ENCODE measurements around the gene MOGAT2. TPM values are rescaled to one million over a fixed set of nuclear protein-coding genes. Genes with fewer than 3 reads are reported as not detected.

MOGAT2 gene
- total RNA-seq, 2 donors from 2014 or later, result not detected

- no peaks in the 10 kb centered on the region for H3K9me3 ChIP-seq
- DNase-seq (ENCODE audit: low spot score), result no peak
- H3K4me3 ChIP-seq, result no peak overlapping the region
- TF ChIP-seq, protein P1, sequence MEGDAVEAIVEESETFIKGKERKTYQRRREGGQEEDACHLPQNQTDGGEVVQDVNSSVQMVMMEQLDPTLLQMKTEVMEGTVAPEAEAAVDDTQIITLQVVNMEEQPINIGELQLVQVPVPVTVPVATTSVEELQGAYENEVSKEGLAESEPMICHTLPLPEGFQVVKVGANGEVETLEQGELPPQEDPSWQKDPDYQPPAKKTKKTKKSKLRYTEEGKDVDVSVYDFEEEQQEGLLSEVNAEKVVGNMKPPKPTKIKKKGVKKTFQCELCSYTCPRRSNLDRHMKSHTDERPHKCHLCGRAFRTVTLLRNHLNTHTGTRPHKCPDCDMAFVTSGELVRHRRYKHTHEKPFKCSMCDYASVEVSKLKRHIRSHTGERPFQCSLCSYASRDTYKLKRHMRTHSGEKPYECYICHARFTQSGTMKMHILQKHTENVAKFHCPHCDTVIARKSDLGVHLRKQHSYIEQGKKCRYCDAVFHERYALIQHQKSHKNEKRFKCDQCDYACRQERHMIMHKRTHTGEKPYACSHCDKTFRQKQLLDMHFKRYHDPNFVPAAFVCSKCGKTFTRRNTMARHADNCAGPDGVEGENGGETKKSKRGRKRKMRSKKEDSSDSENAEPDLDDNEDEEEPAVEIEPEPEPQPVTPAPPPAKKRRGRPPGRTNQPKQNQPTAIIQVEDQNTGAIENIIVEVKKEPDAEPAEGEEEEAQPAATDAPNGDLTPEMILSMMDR (IDR thresholded peaks at IDR 0.05), result peak; percentile 96
- ATAC-seq (ENCODE audit: insufficient number of reproducible peaks, low FRiP score, low read depth), result peak; percentile 35
- H3K27me3 ChIP-seq (replicated peaks; ENCODE audit: insufficient read depth), result no peaks in the 10 kb centered on the region
- H3K4me1 ChIP-seq (ENCODE audit: control insufficient read depth in 1 of 2, low read depth in 2 of 2), result no peaks in the 10 kb centered on the region
- H3K36me3 ChIP-seq, result no peaks in the 10 kb centered on the region
- no peak overlapping the region for H3K27ac ChIP-seq
Observed at GRCh38 chr11:75706260-75706729, 11.3 kb upstream of the MOGAT2 start.

DNA sequence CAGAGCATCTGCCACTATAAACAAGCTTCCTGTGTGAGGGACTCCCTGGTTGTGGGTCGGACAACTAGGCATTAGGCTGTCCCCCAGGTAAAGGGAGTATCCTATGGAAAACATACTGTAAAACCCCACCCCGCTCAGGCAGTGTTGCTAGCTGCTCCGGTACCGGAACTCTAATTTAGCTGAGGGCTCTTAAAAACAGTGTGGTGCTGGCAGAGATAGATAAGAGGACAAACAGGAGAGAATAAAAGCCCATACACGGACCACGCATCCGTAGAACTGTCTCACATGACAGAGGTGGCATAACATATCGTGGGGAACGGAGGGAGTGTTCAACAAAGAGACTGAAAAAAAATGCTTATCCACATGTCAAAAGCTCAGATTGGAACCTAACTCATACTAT is 3.4 kb upstream of the MOGAT2 start:
- DNase-seq (ENCODE audit: low spot score) (no peak), ATAC-seq (ENCODE audit: insufficient number of reproducible peaks, low FRiP score, low read depth) (no peak)
- Histone ChIP-seq H3K27me3 (replicated peaks; ENCODE audit: insufficient read depth) (no peaks in the 10 kb centered on the region), H3K4me1 (ENCODE audit: control insufficient read depth in 1 of 2, low read depth in 2 of 2) (peaks cover 0 to 12% of the 10 kb centered on the region in 2 donors), H3K36me3 (no peaks in the 10 kb centered on the region), H3K4me3 (no peak overlapping the region), H3K9me3 (no peaks in the 10 kb centered on the region), H3K27ac (no peak overlapping the region)
- TF ChIP-seq, protein P1 (IDR thresholded peaks at IDR 0.05), result no peak

GRCh38 chr11:75715688-75716087 is 1.9 kb upstream of the MOGAT2 start:
- no peak overlapping the region for H3K4me3 ChIP-seq
- H3K4me1 ChIP-seq (ENCODE audit: control insufficient read depth in 1 of 2, low read depth in 2 of 2), result peaks cover 0 to 19% of the 10 kb centered on the region in 2 donors
- H3K9me3 ChIP-seq, result no peaks in the 10 kb centered on the region
- no peaks in the 10 kb centered on the region for H3K27me3 ChIP-seq (replicated peaks; ENCODE audit: insufficient read depth)
- ATAC-seq (ENCODE audit: insufficient number of reproducible peaks, low FRiP score, low read depth) (no peak), DNase-seq (ENCODE audit: low spot score) (no peak)
- no peaks in the 10 kb centered on the region for H3K36me3 ChIP-seq
- TF ChIP-seq, protein P1 (IDR thresholded peaks at IDR 0.05), result no peak
- no peak overlapping the region for H3K27ac ChIP-seq

GRCh38 chr11:75716659-75717058 is 979 bp upstream of the MOGAT2 start:
- ATAC-seq (ENCODE audit: insufficient number of reproducible peaks, low FRiP score, low read depth) (no peak), DNase-seq (ENCODE audit: low spot score) (no peak)
- peaks cover 0 to 20% of the 10 kb centered on the region in 2 donors for H3K4me1 ChIP-seq (ENCODE audit: control insufficient read depth in 1 of 2, low read depth in 2 of 2)
- TF ChIP-seq, protein P1 (IDR thresholded peaks at IDR 0.05), result no peak
- H3K9me3 ChIP-seq, result no peaks in the 10 kb centered on the region
- no peaks in the 10 kb centered on the region for H3K36me3 ChIP-seq
- no peaks in the 10 kb centered on the region for H3K27me3 ChIP-seq (replicated peaks; ENCODE audit: insufficient read depth)
- H3K4me3 ChIP-seq, result no peak overlapping the region
- H3K27ac ChIP-seq, result no peak overlapping the region

DNA sequence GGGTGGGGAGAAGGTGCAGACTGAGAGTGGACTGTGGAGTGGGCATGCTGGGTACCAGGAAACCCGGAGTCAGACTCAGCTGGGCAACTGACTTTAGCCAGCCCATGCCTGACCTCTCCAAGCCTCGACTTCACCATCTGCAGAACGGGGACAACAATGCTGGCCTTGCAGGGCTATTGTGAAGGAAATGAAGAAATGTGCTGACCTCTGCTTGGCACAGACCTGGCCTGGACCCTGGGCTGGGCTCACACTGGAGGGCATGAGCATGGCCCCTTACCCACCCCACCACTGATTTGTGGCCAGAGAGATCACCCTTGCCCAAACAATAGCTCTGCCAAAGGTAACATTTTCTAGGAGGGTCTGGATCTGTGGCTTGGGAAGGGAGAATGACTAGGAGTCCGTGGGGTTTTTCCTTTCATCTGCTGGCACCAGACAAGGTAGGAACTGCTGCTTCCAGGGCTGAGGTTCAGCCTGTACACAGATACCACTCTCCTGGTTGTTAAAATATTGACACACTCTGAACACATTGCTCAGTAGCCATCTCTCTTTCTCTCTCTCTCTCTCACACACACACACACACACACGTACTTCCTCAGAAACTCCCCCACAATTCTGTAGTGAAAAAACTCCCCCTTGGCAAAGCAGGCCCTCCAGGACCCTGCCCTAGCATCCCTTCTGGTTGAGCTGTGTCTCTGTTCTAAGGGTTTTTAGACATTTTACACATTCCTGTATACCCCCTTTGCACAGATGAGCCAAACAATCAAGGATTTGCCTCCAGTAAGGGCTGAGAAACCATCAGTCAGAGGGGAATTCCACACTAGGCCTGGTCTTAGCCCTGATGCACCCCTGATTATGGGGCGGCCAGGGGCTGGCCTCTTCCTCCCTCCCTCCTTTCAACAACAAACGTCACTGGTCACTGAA is 1.0 kb downstream of the MOGAT2 start:
- no peak for ATAC-seq (ENCODE audit: insufficient number of reproducible peaks, low FRiP score, low read depth)
- peaks cover 4 to 31% of the 10 kb centered on the region in 2 donors for H3K4me1 ChIP-seq (ENCODE audit: control insufficient read depth in 1 of 2, low read depth in 2 of 2)
- no peaks in the 10 kb centered on the region for H3K27me3 ChIP-seq (replicated peaks; ENCODE audit: insufficient read depth)
- no peak for DNase-seq (ENCODE audit: low spot score)
- H3K9me3 ChIP-seq, result no peaks in the 10 kb centered on the region
- no peak overlapping the region for H3K4me3 ChIP-seq
- no peak overlapping the region for H3K27ac ChIP-seq
- H3K36me3 ChIP-seq, result no peaks in the 10 kb centered on the region
- TF ChIP-seq, protein P1 (IDR thresholded peaks at IDR 0.05), result no peak
